Mesendoderm (in vitro differentiated cells): ENCODE measurements around the gene MACROD2.

ENCODE experiments used
- DNase-seq: peaks from one replicate; pipeline ENCODE4 v3.0.0; 2013
- H2AK5ac ChIP-seq: 2 replicates; pipeline ENCODE4 v1.6.1; 2013; ENCODE audit warnings: low read length, inconsistent platforms
- H2BK120ac ChIP-seq: 2 replicates; pipeline ENCODE4 v1.6.1; 2013; ENCODE audit warnings: low read depth, mild to moderate bottlenecking, low read length, moderate library complexity, mixed read lengths
- H2BK15ac ChIP-seq: replicated peaks from 2 replicates; pipeline ENCODE4 v1.6.1; 2013; ENCODE audit warnings: low read depth, mild to moderate bottlenecking, moderate library complexity
- H2BK5ac ChIP-seq: 2 replicates; pipeline ENCODE4 v1.6.1; 2013; ENCODE audit warnings: low read length, inconsistent platforms
- H3K18ac ChIP-seq: 2 replicates; pipeline ENCODE4 v1.6.1; 2013; ENCODE audit warnings: mild to moderate bottlenecking, low read length, mixed read lengths
- H3K23ac ChIP-seq: one replicate; pipeline ENCODE4 v1.6.1; 2013; ENCODE audit warnings: low read length
- H3K27ac ChIP-seq: 2 replicates; pipeline ENCODE4 v1.5.1; 2013; ENCODE audit warnings: low read depth, mild to moderate bottlenecking, inconsistent platforms, low read length, moderate library complexity
- H3K27me3 ChIP-seq: 2 replicates; pipeline ENCODE4 v1.6.1; 2013; ENCODE audit warnings: low read length, control low read depth, mild to moderate bottlenecking, inconsistent platforms; ENCODE audit not compliant: insufficient read depth, poor library complexity
- H3K36me3 ChIP-seq: 2 replicates; pipeline ENCODE4 v1.6.1; 2013; ENCODE audit warnings: low read length, inconsistent platforms; ENCODE audit not compliant: control insufficient read depth, insufficient read depth
- H3K4ac ChIP-seq: one replicate; pipeline ENCODE4 v1.6.1; 2013; ENCODE audit warnings: low read depth, mild to moderate bottlenecking, low read length, moderate library complexity
- H3K4me1 ChIP-seq: 2 replicates; pipeline ENCODE4 v1.6.1; 2013; ENCODE audit warnings: low read depth, low read length, inconsistent platforms; ENCODE audit not compliant: control insufficient read depth
- H3K4me2 ChIP-seq: 2 replicates; pipeline ENCODE4 v1.6.1; 2013; ENCODE audit warnings: low read length
- H3K4me3 ChIP-seq: 2 replicates; pipeline ENCODE4 v1.5.1; 2013; ENCODE audit warnings: mild to moderate bottlenecking, low read length
- H3K56ac ChIP-seq: one replicate; pipeline ENCODE4 v1.6.1; 2013; ENCODE audit warnings: low read length
- H3K79me1 ChIP-seq: 2 replicates; pipeline ENCODE4 v1.6.1; 2013; ENCODE audit warnings: low read length, inconsistent platforms
- H3K79me2 ChIP-seq: 2 replicates; pipeline ENCODE4 v1.6.1; 2013; ENCODE audit warnings: mild to moderate bottlenecking, low read length; ENCODE audit not compliant: control insufficient read depth, insufficient read depth
- H3K9ac ChIP-seq: 2 replicates; pipeline ENCODE4 v1.6.1; 2013; ENCODE audit warnings: low read length, inconsistent platforms
- H4K5ac ChIP-seq: one replicate; pipeline ENCODE4 v1.6.1; 2013; ENCODE audit warnings: low read length
- H4K8ac ChIP-seq: one replicate; pipeline ENCODE4 v1.6.1; 2013; ENCODE audit warnings: low read depth, mild to moderate bottlenecking, control low read depth, low read length, moderate library complexity
- WGBS: extraction: QIAGEN DNeasy Blood & Tissue Kit; methylation state at CpG from one replicate; pipeline ENCODE4 v1.1.7; 2013; ENCODE audit warnings: low lambda C conversion rate, missing lambda C conversion rate; ENCODE audit not compliant: insufficient coverage; ENCODE audit errors: extremely low coverage; 5-methylcytosine and 5-hydroxymethylcytosine counted together

Gene MACROD2

DNA sequence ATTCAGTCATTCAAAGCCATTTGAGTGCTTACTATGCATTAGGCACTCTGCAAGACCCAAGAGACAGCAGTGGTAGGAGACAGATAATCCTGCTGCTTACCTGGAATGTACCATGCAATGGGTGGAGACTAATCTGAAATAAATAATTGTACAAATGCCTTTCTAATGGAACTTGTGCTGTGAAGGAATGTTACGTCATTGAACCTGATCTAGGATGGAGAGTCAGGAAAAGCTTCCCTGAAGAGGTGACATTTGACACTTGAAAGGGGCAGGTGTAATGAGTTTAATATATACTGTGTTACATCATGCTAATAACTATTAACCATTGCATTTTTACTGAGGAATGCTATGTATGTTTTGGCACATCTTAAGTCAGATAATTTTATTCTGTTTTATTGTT is 833.1 kb downstream of the MACROD2 start:
- no peak overlapping the region for H2AK5ac ChIP-seq
- H3K4me3 ChIP-seq = no peak overlapping the region
- no peak overlapping the region for H4K5ac ChIP-seq
- no peak overlapping the region for H3K4ac ChIP-seq
- no peak overlapping the region for H3K4me2 ChIP-seq
- no peaks in the 10 kb centered on the region for H3K79me1 ChIP-seq
- H3K27me3 ChIP-seq = no peaks in the 10 kb centered on the region
- H3K56ac ChIP-seq = no peak overlapping the region
- H3K9ac ChIP-seq = no peak overlapping the region
- no peak overlapping the region for H2BK5ac ChIP-seq
- no peaks in the 10 kb centered on the region for H3K4me1 ChIP-seq
- H3K23ac ChIP-seq = no peak overlapping the region
- no peak overlapping the region for H3K18ac ChIP-seq
- H2BK120ac ChIP-seq = no peak overlapping the region
- H3K79me2 ChIP-seq = no peaks in the 10 kb centered on the region
- H4K8ac ChIP-seq = no peak overlapping the region
- no peak overlapping the region for H3K27ac ChIP-seq
- no peak for DNase-seq
- H2BK15ac ChIP-seq = no peak overlapping the region
- WGBS = no CpG with 5 or more reads among the region's 1 CpG
- no peaks in the 10 kb centered on the region for H3K36me3 ChIP-seq

DNA sequence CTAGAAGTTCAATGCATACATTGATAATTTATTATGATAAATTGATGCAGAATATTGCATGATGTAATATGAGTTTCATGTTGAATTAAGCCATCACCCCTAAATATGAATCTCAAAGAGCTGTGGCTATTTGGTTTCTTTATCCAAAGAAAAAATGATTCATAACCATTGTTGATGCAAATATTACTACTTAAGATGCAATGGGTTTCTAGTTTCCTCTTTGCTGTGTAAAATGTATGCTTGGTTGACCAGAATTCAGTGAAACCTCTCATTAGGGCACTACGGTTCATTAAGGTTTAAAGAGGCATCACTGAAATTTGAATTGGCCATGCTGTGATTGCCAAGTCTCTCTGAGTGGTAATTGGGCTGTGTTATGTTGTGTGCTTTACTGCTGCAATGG is 834.6 kb downstream of the MACROD2 start:
- no peak overlapping the region for H2AK5ac ChIP-seq
- H3K4me3 ChIP-seq = no peak overlapping the region
- H2BK120ac ChIP-seq = no peak overlapping the region
- DNase-seq = no peak
- H3K4me1 ChIP-seq = no peaks in the 10 kb centered on the region
- H3K36me3 ChIP-seq = no peaks in the 10 kb centered on the region
- H2BK15ac ChIP-seq = no peak overlapping the region
- H3K56ac ChIP-seq = no peak overlapping the region
- no peaks in the 10 kb centered on the region for H3K79me1 ChIP-seq
- no peaks in the 10 kb centered on the region for H3K27me3 ChIP-seq
- no peak overlapping the region for H4K8ac ChIP-seq
- no peak overlapping the region for H3K9ac ChIP-seq
- H2BK5ac ChIP-seq = no peak overlapping the region
- H3K27ac ChIP-seq = no peak overlapping the region
- no CpG with 5 or more reads among the region's 1 CpG for WGBS
- no peak overlapping the region for H3K18ac ChIP-seq
- no peaks in the 10 kb centered on the region for H3K79me2 ChIP-seq
- H3K4me2 ChIP-seq = no peak overlapping the region
- H3K23ac ChIP-seq = no peak overlapping the region
- H4K5ac ChIP-seq = no peak overlapping the region
- no peak overlapping the region for H3K4ac ChIP-seq

DNA sequence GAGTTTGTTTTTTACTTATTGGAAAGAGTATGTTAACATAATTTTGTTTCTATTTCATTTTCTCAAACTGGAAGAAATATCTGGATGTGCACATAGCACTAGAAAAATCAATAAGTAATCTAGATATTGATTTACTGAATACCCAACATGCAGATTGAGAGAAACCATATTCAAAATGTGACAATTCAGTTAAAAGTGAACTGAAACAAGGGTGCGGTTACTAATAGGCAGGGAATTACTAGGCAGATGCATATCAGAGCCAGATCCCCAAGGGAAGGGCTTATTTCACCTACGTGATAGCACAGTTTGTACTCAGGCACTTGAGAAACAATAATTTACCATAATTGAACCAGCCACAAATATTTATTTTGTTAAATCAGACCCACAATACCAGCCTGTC is 835.1 kb downstream of the MACROD2 start:
- H3K4me3 ChIP-seq = no peak overlapping the region
- H2AK5ac ChIP-seq = no peak overlapping the region
- H3K79me1 ChIP-seq = no peaks in the 10 kb centered on the region
- H4K5ac ChIP-seq = no peak overlapping the region
- H3K79me2 ChIP-seq = no peaks in the 10 kb centered on the region
- H2BK5ac ChIP-seq = no peak overlapping the region
- no peaks in the 10 kb centered on the region for H3K36me3 ChIP-seq
- H3K9ac ChIP-seq = no peak overlapping the region
- H3K18ac ChIP-seq = no peak overlapping the region
- no peak overlapping the region for H3K56ac ChIP-seq
- H4K8ac ChIP-seq = no peak overlapping the region
- H3K4ac ChIP-seq = no peak overlapping the region
- H3K4me1 ChIP-seq = no peaks in the 10 kb centered on the region
- no peak overlapping the region for H2BK120ac ChIP-seq
- no CpG with 5 or more reads among the region's 2 CpGs for WGBS
- H3K27ac ChIP-seq = no peak overlapping the region
- no peaks in the 10 kb centered on the region for H3K27me3 ChIP-seq
- no peak overlapping the region for H2BK15ac ChIP-seq
- no peak for DNase-seq
- no peak overlapping the region for H3K4me2 ChIP-seq
- H3K23ac ChIP-seq = no peak overlapping the region

DNA sequence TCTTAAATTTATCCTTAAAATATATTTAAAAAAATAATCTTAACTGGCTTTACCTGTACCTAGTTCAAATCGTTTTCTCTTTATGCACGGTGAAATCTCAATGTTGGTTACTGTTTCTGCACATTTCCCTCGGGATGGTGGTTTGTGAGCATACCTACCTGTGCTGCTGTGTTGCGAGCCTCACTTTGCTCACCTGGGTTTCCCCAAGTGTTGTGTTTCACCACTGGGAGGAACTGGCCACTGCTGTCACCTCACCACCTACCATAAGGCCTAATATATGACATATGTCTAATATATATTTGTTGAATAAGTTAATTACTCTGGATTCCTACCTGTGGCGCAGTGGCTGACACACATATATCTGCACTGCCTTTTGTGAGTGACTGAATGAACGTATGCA is 835.6 kb downstream of the MACROD2 start:
- Histone ChIP-seq H3K4me1 (no peaks in the 10 kb centered on the region), H3K56ac (no peak overlapping the region), H3K23ac (no peak overlapping the region), H3K27ac (no peak overlapping the region), H3K36me3 (no peaks in the 10 kb centered on the region), H2BK120ac (no peak overlapping the region), H3K79me1 (no peaks in the 10 kb centered on the region), H4K8ac (no peak overlapping the region), H3K27me3 (no peaks in the 10 kb centered on the region), H3K4me2 (no peak overlapping the region), H3K4me3 (no peak overlapping the region), H2BK15ac (no peak overlapping the region), H2AK5ac (no peak overlapping the region), H4K5ac (no peak overlapping the region), H3K9ac (no peak overlapping the region), H3K18ac (no peak overlapping the region), H3K4ac (no peak overlapping the region), H3K79me2 (no peaks in the 10 kb centered on the region), H2BK5ac (no peak overlapping the region)
- WGBS = no CpG with 5 or more reads among the region's 6 CpGs
- DNase-seq = no peak

DNA sequence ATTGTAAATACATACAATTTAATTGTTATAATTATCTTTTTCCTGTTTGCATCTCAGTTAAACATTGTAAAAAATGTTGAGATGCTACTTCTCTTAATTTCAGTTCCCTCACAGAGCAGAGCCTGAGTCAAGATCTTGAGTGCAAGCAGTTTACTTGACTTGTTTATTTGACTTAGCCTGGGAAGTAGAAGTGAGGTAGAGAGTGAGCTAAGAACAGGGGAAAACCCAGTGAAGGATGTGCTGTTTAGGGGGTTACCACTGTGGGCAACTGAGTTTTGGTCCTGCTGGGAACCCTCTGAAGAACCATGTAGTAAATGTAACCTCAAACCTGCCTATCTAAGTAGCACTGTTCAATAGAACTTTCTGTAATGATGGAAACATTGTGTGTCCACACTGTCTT is 837.3 kb downstream of the MACROD2 start:
- no peak overlapping the region for H3K9ac ChIP-seq
- no peak for DNase-seq
- H2BK15ac ChIP-seq = no peak overlapping the region
- H3K18ac ChIP-seq = no peak overlapping the region
- no peak overlapping the region for H2AK5ac ChIP-seq
- H3K4ac ChIP-seq = no peak overlapping the region
- no peak overlapping the region for H3K23ac ChIP-seq
- no peaks in the 10 kb centered on the region for H3K4me1 ChIP-seq
- H3K4me2 ChIP-seq = no peak overlapping the region
- H3K79me1 ChIP-seq = no peaks in the 10 kb centered on the region
- H4K5ac ChIP-seq = no peak overlapping the region
- H2BK120ac ChIP-seq = no peak overlapping the region
- no peaks in the 10 kb centered on the region for H3K27me3 ChIP-seq
- H3K36me3 ChIP-seq = no peaks in the 10 kb centered on the region
- no peak overlapping the region for H3K56ac ChIP-seq
- no peak overlapping the region for H3K27ac ChIP-seq
- H3K4me3 ChIP-seq = no peak overlapping the region
- H4K8ac ChIP-seq = no peak overlapping the region
- H2BK5ac ChIP-seq = no peak overlapping the region
- no peaks in the 10 kb centered on the region for H3K79me2 ChIP-seq

DNA sequence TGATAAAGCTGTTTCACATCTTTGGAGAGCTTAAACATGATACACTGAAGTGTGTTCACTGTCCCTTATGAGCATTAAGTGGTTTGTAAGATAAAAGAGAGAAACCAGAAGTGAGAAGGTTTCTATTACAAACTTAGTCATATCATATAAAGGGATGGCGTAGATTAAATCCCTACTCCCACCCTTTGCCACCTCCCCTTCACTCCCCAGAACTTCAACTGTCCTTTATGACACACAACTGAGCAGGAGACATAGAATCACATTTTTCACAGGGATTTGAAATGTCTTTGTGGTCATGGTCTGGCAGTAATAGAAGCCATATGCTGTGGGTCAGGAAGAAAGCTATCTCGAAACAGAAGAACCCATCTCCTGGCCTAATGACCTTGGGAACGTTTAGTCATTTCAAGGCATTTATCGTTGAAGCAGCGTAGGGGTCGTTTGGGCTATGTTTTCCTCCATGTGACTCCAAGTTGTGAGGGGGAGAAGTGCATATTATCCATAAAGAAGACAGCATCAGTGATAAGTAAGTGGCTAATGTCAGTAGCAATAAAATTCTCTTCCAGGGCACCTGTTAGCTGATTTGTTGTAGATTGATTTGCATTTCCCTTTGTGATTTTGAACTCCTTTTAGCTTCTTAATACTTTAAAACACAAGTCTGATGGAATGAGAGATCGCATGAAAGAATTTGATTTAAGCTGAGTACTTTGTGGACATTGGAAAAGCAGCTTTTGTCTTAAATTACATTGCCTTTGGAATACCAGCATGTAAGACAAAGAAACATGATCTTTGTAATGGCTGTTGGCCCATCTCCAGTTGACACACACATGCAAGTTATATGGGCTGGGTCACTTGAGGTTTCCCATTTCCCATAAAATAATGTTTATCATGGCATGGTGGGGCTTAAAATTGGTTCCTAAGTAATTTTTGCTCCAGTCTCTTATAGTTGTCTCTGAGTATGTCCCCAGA is 843.6 kb downstream of the MACROD2 start:
- Histone ChIP-seq H3K79me1 (no peaks in the 10 kb centered on the region), H3K56ac (no peak overlapping the region), H4K5ac (no peak overlapping the region), H4K8ac (no peak overlapping the region), H2BK120ac (no peak overlapping the region), H3K36me3 (no peaks in the 10 kb centered on the region), H3K27ac (no peak overlapping the region), H3K27me3 (no peaks in the 10 kb centered on the region), H3K9ac (no peak overlapping the region), H2BK15ac (no peak overlapping the region), H3K4ac (no peak overlapping the region), H3K4me3 (no peak overlapping the region), H3K23ac (no peak overlapping the region), H2BK5ac (no peak overlapping the region), H3K4me1 (no peaks in the 10 kb centered on the region), H3K4me2 (no peak overlapping the region), H3K79me2 (no peaks in the 10 kb centered on the region), H2AK5ac (no peak overlapping the region), H3K18ac (no peak overlapping the region)
- DNase-seq = no peak
- WGBS = no CpG with 5 or more reads among the region's 7 CpGs
